Glutamatergic neuron (in vitro differentiated cells): ENCODE results near the gene ULK4. TPM values are rescaled to one million over a fixed set of nuclear protein-coding genes. Genes with fewer than 3 reads are reported as not detected.

Source experiments
- DNase-seq: peaks from one replicate; pipeline ENCODE4 v3.0.0; 2022
- H3K27ac Mint-ChIP-seq: one replicate; pipeline ENCODE4 v1.8.0; 2020; ENCODE audit warnings: mild to moderate bottlenecking, mixed read lengths, inconsistent platforms; ENCODE audit not compliant: unreplicated experiment
- H3K27me3 Mint-ChIP-seq: one replicate; pipeline ENCODE4 v1.8.0; 2020; ENCODE audit warnings: mild to moderate bottlenecking, moderate library complexity, mixed read lengths, inconsistent platforms; ENCODE audit not compliant: unreplicated experiment
- H3K36me3 Mint-ChIP-seq: one replicate; pipeline ENCODE4 v1.8.0; 2020; ENCODE audit warnings: mild to moderate bottlenecking, mixed read lengths, inconsistent platforms; ENCODE audit not compliant: unreplicated experiment
- H3K4me1 Mint-ChIP-seq: one replicate; pipeline ENCODE4 v1.8.0; 2020; ENCODE audit warnings: mild to moderate bottlenecking, low read depth, mixed read lengths, inconsistent platforms; ENCODE audit not compliant: unreplicated experiment
- H3K4me3 Mint-ChIP-seq: one replicate; pipeline ENCODE4 v1.8.0; 2020; ENCODE audit warnings: mild to moderate bottlenecking, mixed read lengths, inconsistent platforms; ENCODE audit not compliant: unreplicated experiment
- H3K9me3 Mint-ChIP-seq: one replicate; pipeline ENCODE4 v1.8.0; 2020; ENCODE audit warnings: mild to moderate bottlenecking, moderate library complexity, mixed read lengths, inconsistent platforms; ENCODE audit not compliant: unreplicated experiment
- CTCF ChIP-seq: fragments of 200-600 bp; sonication (generic); IDR thresholded peaks from one replicate; pipeline ENCODE4 v1.5.0; 2021; ENCODE audit not compliant: partially characterized antibody, unreplicated experiment
- total RNA-seq: library from RNA; stranded (reverse); fragmentation: NEBNext Ultra II Directional; extraction: Animal tissue kit (Norgen Biotek cat#: 25700); gene quantifications from one replicate; pipeline ENCODE4 v1.2.1, GENCODE V29; 2021; ENCODE audit not compliant: unreplicated experiment

Gene ULK4
- total RNA-seq, 1 donor from 2014 or later = 9.7 TPM

GRCh38 chr3:41960826-41961750, 815 bp downstream of the ULK4 start:
- Mint-ChIP-seq H3K4me3 (peak overlapping the region; percentile 99), H3K36me3 (no peaks in the 10 kb centered on the region), H3K4me1 (peaks cover 25% of the 10 kb centered on the region), H3K9me3 (peaks cover 13% of the 10 kb centered on the region), H3K27ac (peak overlapping the region; percentile 52), H3K27me3 (peaks cover 10% of the 10 kb centered on the region)
- no peak for TF ChIP-seq CTCF
- DNase-seq = peak; percentile 65

- no peak for DNase-seq
- Mint-ChIP-seq H3K4me1 (peaks cover 6% of the 10 kb centered on the region), H3K36me3 (no peaks in the 10 kb centered on the region), H3K27me3 (peaks cover 2% of the 10 kb centered on the region), H3K4me3 (no peak overlapping the region), H3K9me3 (no peaks in the 10 kb centered on the region), H3K27ac (no peak overlapping the region)
- TF ChIP-seq CTCF = no peak
Observed at GRCh38 chr3:41956574-41956973, 5.3 kb downstream of the ULK4 start.

GRCh38 chr3:41955192-41955591, 6.7 kb downstream of the ULK4 start:
- H3K9me3 Mint-ChIP-seq = no peaks in the 10 kb centered on the region
- no peak overlapping the region for H3K4me3 Mint-ChIP-seq
- no peaks in the 10 kb centered on the region for H3K36me3 Mint-ChIP-seq
- TF ChIP-seq CTCF = no peak
- no peaks in the 10 kb centered on the region for H3K4me1 Mint-ChIP-seq
- no peak overlapping the region for H3K27ac Mint-ChIP-seq
- no peak for DNase-seq
- H3K27me3 Mint-ChIP-seq = peaks cover 2% of the 10 kb centered on the region

- Mint-ChIP-seq H3K27me3 (peaks cover 2% of the 10 kb centered on the region), H3K27ac (no peak overlapping the region), H3K36me3 (no peaks in the 10 kb centered on the region), H3K4me3 (no peak overlapping the region), H3K9me3 (no peaks in the 10 kb centered on the region), H3K4me1 (no peaks in the 10 kb centered on the region)
- DNase-seq = no peak
- no peak for TF ChIP-seq CTCF
Observed at GRCh38 chr3:41943311-41943843, 18.5 kb downstream of the ULK4 start.

- Mint-ChIP-seq H3K4me1 (no peaks in the 10 kb centered on the region), H3K4me3 (no peak overlapping the region), H3K27ac (no peak overlapping the region), H3K36me3 (no peaks in the 10 kb centered on the region), H3K9me3 (no peaks in the 10 kb centered on the region), H3K27me3 (peaks cover 2% of the 10 kb centered on the region)
- no peak for TF ChIP-seq CTCF
- DNase-seq = no peak
Observed at GRCh38 chr3:41940393-41940792, 21.5 kb downstream of the ULK4 start.
